ENCODE data around the gene AIP.

AIP gene

DNA sequence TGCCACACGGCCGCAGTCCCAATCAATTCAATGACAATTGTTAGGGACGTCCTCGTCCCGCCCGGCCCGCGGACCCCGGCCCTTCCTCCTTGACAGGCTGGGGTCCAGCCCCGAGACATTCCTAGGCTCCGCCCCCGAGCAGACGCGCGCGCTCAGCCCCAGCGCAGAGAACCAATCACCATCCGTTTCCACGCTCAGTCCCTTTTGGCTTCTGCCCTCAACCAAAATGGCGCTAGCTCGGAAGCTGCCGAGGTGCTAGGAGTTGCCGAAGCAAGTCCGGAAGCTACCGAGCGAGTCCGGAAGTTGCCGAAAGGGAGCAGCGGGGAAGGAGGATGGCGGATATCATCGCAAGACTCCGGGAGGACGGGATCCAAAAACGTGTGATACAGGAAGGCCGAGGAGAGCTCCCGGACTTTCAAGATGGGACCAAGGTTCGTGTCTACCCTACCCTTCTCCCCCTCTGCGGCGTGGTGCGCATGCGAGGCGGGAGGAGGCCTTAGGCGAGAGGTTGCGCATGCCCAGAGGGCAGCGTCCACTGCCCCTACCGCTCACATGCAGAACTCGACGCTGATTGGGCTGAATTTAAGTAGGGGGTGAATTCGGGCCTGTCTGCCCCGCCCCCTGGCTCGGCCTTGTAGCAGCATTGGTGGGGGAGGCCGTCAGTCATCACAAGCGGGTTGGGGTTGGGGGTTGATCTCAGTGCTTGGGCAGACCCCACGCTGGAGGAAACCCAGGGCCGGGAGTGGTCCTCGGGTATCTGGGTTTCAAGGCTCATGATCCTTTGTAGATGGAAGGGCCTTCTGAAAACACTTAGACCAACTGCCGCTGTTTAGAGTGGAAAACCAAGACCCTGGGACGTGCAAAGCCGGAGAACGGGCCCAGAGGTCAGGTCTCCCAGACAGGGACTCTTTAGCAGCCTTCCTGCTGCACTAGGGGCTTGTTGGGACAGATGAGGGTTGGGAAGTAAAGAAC is at the start of gene AIP:
AIP (plus strand) TSS at position 200 of the 972 bp plus-strand sequence; CDS start at position 333, 133 bp downstream.
- DNase-seq, result peak; percentile 96

DNA sequence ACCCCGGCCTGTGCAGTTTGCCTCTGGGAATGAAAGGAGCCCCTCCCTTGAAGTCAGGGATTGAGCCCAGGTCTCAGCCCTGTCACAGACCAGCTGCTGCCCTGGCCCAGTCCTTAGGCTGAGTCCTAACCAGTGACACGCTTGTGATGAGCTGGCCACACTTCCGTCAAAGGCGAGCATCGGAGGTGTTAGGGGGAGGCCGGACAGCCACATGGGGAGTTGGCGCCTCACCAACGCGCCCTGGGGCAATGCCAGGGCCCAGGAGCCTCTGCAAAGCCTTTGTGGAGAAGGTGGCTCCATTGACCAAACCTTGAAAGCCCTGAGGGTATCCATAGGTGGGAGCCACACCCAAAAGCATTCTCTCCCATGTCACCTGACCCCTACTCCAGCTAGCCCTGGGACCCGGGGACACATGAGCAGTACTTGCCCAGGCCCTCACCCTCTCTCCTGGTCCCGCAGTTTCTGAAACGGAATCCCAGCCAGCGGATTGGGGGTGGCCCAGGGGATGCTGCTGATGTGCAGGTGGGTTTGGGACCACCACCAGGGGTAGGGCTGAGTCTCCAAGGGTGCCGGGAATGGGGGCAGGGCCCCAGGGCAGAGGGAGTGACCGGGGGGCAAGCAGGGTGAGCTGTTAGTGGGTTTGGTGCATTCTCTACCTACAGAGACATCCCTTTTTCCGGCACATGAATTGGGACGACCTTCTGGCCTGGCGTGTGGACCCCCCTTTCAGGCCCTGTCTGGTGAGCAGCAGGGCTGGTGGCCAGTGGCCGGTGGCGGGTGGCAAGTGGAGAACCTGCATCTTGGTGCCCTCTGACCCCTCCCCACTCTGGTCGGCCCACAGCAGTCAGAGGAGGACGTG is 49.1 kb upstream of the AIP start:
- DNase-seq, result no peak

DNA sequence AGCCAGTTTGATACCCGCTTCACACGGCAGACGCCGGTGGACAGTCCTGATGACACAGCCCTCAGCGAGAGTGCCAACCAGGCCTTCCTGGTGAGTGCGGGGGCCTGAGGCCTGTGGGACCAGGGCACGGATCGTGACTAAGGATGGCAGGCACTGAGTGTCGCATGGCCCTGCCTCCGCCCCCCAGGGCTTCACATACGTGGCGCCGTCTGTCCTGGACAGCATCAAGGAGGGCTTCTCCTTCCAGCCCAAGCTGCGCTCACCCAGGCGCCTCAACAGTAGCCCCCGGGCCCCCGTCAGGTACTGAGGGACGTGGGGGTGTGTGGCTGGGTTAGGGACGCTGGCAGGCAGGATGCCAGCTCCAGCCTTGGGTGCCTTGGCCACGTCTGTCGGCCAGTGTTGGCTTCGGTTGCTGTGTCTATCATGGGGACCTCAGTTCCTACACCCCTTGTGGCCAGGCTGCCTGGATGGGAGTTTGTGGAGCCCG is 48.4 kb upstream of the AIP start:
- DNase-seq, result no peak

DNA sequence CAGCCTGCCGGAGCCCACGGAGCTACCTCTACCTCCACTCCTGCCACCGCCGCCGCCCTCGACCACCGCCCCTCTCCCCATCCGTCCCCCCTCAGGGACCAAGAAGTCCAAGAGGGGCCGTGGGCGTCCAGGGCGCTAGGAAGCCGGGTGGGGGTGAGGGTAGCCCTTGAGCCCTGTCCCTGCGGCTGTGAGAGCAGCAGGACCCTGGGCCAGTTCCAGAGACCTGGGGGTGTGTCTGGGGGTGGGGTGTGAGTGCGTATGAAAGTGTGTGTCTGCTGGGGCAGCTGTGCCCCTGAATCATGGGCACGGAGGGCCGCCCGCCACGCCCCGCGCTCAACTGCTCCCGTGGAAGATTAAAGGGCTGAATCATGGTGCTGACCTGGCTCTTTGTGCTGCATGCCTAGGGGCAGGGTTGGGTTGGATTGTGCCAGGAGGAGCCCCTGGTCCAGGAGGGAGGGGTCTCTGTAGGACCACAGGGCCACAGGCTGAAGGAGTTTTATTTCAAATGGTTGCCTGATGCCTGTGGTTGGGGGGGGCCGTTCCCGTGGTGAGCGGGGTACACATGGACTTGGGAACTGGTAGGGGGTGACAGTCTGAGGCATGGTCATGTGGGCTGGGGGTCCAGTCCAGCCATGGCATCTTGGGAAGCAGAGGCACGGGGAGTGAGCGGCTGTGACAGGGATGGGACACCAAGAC is 47.6 kb upstream of the AIP start:
- DNase-seq, result peak; percentile 19

DNA sequence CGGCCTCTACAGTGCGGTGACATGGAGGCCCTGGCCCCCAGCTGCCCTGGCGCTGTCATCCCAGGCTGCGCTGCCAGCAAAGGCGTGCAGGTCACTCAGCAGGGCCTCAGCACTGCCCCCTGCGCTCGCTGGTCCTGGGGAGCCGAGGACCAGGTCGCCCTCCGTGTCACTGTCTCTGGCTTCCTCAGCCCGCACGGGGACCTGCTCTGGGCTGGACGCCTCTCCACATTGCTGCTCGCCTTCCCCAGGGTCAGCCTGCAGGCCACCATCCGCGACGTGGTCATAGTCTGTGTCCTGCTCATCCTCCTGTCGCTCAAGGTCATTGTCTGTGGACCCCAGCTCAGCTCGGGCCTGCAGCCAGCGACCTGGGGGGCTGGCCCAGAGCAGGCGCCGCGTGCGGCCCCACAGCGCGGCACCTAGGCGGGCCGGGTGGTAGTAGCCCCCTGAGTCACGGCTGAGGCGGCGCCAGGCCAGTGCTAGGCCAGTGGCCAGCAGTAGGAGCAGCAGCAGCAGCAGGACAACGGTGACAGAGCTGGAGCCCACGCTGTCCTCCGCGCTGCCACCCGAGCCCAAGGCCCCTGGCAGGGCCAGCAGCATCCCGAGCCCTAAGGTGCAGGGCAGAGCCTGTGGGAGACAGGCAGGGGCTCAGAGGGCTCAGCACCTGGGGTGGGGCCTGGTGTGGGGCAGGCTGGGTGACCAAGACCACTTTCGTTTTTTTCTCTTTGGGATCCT is 46.9 kb upstream of the AIP start:
- no peak for DNase-seq

DNA sequence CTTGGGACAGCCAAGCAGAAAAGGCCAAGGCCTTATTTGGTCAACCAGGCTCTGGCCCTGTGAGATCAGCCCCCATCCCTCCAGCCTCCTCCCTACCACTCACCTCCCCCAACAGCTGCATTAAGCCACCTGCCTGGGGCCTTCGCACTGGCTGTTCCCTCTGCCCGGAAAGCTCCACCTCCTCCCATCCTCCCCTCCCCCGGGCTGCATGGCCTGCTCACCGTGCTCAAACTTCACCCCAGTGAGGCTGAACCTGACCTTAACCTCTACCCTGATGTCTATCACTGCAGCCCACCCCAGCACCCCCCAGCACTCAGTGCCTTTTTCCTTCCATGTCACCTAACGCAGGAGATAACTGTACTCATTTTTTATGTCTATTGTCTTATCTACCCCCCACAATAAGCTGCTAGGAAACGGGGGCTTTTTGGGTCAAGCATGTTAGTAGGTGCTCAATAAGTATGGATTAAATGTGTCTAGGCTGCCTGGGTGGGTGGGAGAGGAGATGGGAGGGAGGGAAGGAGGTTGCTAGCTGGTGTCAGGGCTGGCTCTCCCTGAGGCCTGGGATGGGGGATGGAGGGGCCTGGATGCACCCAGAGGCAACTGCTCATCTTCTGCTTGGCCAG is 46.3 kb upstream of the AIP start:
- no peak for DNase-seq

DNA sequence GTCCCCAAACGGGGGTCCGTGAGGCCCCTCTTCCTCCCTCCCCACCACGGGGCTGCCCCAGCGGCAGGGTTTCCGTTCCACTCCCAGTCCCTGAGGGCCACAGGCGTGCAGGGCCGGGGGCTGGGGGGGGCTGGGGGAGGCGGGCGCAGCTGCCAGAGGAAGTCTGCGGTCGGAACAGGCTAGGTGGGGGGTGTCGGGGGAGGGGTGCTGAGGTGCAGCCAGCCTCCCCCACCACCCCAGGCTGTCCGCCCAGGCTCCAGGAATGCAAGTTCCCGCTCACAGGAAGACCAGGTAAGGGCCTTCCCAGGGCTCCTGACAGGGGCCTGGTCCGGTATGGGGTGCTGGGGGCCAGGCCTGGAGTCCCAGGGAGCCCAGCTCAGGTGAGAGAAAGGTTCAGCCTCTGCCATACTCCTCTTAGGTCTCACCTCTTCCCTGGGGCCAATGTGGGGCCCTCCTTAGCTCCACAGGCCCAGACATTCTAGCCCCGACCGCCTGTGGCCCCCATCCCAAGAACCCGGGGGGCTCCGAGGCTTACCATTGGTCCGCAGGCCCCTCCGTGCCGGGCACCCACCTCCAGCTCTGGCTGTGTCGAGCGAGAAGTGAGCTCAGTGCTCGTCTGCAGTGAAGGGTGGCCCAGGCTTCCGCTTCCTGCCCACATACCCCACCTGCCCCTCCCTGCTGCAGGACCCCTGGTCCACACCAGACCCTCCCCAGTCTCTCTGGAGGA is 45.6 kb upstream of the AIP start, which contains the start of gene PTPRCAP:
PTPRCAP (minus strand) TSS at position 601 of the 727 bp plus-strand sequence; CDS start at position 538, 63 bp downstream.
- no peak for DNase-seq

DNA sequence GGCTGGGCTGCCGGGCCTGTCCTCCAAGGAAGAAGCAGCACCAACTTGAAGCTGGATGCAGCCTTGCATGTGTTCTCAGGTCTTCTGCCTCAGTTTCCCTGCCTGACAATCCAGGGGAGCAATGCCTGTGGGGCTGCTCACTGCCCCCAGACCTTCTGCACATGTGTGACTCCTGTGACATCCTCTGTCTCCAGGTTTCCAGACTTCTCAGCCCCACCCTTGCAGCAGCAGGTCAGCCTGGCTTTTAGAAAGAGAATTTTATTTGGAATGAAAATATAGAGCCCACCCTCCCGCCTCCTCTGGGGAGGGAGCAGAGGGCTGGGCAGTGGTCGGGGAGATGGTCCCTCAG is 45.0 kb upstream of the AIP start:
- DNase-seq, result no peak

DNA sequence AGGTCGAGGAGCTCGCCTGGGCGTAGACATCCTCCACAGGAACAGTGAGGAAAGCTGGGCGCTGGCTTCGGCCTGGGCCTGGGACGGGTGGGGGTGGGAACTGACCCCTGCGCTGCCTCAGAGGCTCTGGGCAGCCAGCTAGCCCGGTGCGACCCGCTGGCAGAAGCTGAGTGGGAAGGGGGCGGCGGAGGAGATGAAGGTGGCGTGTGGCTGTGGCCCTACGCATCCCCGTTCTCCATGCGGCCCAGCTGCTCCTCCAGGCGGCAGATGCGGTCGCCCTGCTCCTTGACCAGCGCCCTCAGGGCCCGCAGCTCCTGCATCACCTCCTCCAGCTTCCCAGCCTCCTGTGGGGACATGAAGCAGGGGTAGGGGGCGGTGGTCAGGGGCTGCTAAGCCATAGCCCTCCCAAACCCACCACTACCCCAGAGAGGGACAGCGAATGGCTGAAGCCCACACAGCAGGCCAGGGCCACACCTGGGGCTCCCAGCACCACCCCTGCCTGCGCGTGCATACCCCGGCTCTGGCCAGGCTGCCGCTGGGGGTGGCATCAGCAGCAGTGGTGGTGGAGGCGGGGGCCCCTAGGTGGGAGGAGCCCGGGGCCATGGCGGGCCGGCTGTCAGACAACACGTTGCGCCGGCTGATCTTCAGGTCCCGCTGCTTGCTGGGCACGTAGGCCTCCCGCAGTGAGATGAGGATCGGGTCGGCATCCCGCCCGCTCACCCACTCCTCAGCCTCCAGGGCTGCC is 44.5 kb upstream of the AIP start:
- no peak for DNase-seq

DNA sequence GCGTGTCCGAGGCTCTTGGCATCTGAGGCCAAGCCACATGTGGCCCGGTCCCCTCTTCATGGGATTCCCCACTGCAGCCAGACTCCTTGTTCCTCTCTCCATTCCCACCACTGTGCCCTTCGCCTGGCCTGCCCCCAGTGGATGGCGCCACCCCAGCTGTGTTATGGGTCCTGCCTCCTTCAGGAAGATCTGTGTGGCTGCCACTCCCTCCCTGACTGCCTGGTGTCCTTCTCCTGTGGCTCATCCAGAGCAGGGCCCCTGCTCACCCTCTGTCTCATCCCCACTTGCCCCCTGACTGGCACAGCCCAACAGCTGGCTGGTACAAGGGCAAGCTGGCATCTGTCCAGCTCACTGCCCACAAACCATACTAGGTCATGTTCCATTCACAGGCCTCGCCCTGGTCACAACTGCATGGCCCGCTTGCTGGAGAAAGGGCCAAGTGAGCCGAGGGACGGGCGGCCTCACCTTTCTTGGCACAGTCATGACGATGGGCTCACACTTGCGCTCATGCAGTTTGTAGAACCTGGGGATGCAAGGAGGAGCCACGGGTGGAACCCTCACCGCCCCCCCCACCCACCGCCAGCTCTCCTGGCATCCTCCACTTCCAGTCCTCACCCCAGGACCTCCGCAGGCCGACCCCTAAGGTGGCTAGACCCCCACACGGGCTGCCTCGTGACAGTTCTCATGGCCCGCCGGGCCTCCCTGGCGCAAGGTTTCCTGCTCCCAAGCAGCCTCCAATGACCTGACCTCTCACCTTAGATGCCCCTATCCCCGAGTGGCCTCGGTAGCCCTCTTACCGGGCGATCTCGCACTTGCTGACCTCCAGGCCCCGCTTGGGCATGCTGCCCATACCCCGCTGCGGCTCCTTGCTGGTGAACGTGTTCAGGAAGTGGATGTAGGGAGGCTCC is 43.3 kb upstream of the AIP start:
- no peak for DNase-seq

DNA sequence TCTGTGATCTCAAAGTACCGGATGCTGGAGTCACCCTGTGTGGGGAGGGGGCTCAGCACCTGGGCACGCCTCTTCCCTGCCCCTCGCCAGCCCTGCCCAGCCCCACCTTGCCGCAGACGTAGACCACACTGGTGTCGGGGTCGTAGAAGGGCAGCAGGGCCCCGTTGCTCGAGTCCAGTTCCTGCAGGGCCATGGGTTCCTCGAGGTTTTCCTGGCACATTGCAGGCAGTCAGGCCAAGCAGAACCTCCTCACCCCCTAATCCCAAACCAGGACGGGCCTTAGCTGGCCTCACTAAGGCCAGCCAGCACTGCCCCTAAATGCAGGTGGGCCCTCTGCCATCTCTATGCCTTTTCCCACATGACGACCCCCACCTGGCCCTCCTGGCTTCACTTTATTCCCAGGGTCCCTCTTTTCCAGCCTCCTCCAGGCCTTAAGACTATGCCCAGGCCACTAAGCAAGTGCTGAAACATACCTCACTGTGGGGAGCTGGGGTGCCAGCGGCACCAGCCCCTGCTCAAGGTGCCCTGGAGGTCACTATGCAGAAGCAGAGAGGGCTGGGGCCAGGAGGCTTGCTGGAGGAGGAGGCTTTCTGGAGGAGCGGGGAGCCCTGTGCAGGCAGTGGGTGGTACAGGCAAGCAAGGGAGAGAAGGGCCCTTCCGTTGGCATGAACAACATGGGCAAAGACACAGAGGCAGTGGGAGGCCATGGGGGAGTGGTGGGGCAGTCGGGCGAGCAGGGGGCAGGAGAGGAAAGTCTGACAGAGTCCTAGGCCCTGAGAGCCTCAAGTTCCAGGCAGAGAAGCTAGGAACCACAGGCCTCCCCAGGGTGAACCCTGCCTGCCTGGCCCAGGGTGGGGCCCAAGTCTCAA is 42.4 kb upstream of the AIP start:
- no peak for DNase-seq

DNA sequence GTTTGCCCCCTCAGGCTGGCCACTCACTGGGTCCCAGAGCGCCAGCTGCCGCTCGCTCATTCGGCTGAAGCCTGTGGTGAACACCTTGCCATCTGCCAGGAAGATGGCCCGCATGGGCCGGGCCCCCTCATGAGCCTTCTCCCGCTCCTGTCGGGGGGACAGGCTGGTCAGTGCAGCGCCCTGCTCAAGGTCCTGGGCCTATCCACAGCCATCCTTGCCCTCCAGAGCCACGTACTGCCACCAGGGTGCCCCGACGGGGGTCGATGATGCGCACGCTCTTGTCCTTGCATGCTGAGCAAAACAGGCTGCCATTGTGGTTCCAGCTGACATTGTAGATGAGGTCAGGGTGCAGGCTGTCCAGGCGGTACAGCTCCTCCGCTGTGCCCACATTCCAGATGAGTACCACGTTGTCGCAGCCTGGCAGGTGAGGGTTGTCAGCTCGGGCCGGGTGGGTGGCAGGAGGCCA is 41.7 kb upstream of the AIP start:
- DNase-seq, result no peak

DNA sequence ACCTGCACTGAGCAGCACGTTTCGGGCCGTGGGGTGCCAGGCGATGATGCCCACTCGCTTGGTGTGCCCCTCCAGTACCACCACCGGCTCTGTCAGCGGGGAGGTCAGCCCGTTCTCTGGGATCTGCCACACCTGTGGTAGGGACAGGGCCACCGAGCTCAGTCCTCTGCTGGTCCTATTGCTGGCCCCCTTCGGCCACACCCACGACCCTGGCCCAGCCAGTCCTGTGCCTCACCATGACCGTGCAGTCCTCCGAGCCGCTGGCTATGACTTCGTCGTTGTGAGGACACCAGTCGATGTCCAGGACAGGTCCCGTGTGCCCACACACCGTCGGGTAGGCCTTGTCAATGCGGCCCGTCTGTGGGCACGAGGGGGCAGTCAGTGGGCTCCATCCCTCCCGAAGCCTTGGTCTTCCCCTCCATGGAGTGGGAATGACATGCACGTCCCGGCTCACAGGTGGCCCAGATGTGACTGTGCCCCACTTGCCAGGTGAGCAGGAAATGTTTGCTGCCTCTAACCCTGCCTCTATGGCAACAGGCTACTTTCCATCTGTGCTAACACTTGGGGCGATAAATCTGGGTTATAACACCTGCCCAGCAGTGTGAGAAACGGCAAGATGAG is 41.0 kb upstream of the AIP start:
- DNase-seq, result no peak

DNA sequence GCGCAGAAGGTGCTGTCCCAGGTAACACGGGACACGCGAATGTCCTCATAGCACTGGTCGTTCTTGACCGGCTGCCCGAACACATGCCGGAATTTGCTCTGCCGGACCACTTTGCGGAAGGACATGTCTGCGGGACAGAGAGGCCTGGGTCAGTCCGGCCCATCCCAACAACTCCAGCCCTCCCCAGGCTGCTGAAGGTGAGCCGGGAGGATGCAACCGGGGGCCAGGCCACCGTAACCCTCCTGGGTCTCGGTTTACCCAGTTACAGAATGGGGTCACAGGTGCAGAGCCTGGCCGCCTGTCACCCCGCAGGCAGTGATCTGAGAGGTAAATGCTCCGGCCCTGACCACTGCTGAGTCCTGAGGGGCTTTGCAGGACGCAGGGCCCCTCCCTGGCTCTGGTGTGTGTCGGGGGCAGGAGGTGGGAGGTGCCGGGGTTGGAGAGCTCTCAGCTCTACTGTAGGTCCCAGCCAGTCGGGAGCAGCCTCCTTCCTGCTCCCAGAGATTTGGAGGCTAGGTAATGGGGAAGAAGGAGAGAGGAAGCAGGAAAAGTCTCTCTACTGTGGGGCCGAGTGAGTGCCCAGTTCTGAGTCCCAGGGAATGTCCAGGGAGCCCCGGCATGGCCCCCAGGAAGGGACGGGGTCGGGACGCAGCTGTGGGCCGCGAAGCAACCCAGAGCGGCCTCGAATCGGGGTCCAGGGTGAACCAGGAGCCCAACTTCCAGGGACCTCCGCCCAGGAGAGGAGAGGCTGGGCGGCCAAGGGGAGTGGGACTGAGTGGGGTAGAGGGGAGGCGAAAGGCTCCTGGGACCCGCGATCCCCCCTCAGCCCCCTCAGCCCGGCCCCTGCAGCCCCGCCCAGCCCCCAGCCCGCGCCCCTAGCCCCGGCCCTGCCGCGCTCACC is 40.1 kb upstream of the AIP start:
- no peak for DNase-seq

DNA sequence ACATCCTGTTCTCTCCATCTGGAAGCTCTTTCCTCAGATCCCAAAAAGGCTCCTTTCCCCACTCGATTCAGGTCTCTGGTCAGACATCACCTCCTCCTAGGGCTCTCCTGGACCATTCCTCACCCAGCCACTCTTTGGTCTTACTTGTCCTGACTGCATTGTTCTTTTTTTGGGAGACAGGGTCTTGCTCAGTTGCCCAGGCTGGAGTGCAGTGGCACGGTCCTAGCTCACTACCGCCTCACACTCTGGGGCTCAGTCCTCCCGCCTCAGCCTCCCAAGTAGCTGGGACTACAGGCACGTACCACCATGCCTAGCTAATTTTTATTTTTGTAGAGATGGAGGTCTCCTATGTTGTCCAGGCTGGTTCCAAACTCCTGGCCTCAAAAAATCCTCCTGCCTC is 37.3 kb upstream of the AIP start:
- DNase-seq, result no peak

DNA sequence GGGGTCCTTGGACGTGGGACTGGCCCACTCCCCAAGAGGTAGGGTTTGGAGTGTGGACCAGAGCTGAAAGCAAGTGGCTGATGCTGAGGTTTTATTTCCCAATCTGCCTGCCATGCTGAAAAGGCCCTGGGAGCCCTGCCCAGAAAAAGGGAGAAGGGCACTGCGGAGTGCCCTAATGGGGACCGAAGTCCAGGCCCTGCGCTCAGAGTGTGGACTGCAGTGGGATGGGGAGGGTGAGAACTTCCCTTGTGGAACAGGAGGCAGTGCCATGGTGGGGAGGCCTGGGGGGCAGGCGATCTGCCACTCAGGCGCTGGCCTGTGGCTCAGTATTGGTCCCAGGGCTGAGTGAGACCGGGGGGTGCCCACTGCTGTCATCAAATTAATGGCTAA is 34.6 kb upstream of the AIP start:
- no peak for DNase-seq
